GM19023 (cell line): ENCODE data around the gene GALNT17.

Experiments
- ATAC-seq: cut with Tn5 transposase; IDR thresholded peaks from one replicate; pipeline ENCODE4 v1.9.1; 2021; ENCODE audit warnings: mild to moderate bottlenecking, moderate library complexity; ENCODE audit not compliant: unreplicated experiment

The GALNT17 gene

GRCh38 chr7:71491336-71491735 is 359.4 kb downstream of the GALNT17 start:
- ATAC-seq, result no peak

GRCh38 chr7:71495828-71496227 is 363.9 kb downstream of the GALNT17 start:
- no peak for ATAC-seq

- ATAC-seq, result no peak
Observed at GRCh38 chr7:71497256-71497946, 365.5 kb downstream of the GALNT17 start.

- ATAC-seq, result no peak
Observed at GRCh38 chr7:71498381-71498780, 366.4 kb downstream of the GALNT17 start.

GRCh38 chr7:71504697-71505441 is 372.9 kb downstream of the GALNT17 start:
- ATAC-seq, result no peak

GRCh38 chr7:71506822-71507221 is 374.9 kb downstream of the GALNT17 start:
- no peak for ATAC-seq

GRCh38 chr7:71507680-71508602 is 376.0 kb downstream of the GALNT17 start:
- no peak for ATAC-seq

- no peak for ATAC-seq
Observed at GRCh38 chr7:71509381-71509780, 377.4 kb downstream of the GALNT17 start.

- no peak for ATAC-seq
Observed at GRCh38 chr7:71511361-71511807, 379.4 kb downstream of the GALNT17 start.

- ATAC-seq, result no peak
Observed at GRCh38 chr7:71517940-71518699, 386.2 kb downstream of the GALNT17 start.

GRCh38 chr7:71518880-71519279 is 386.9 kb downstream of the GALNT17 start:
- no peak for ATAC-seq

GRCh38 chr7:71521506-71521905 is 389.6 kb downstream of the GALNT17 start:
- no peak for ATAC-seq

GRCh38 chr7:71526106-71526505 is 394.2 kb downstream of the GALNT17 start:
- ATAC-seq, result no peak

- ATAC-seq, result no peak
Observed at GRCh38 chr7:71527213-71527612, 395.3 kb downstream of the GALNT17 start.

- no peak for ATAC-seq
Observed at GRCh38 chr7:71535616-71536015, 403.7 kb downstream of the GALNT17 start.

- ATAC-seq, result no peak
Observed at GRCh38 chr7:71538210-71538609, 406.3 kb downstream of the GALNT17 start.

GRCh38 chr7:71539615-71540014 is 407.7 kb downstream of the GALNT17 start:
- ATAC-seq, result no peak

GRCh38 chr7:71541707-71542353 is 409.9 kb downstream of the GALNT17 start:
- no peak for ATAC-seq

GRCh38 chr7:71543396-71543795 is 411.5 kb downstream of the GALNT17 start:
- ATAC-seq, result no peak

- ATAC-seq, result no peak
Observed at GRCh38 chr7:71544816-71545215, 412.9 kb downstream of the GALNT17 start.
